Subcutaneous adipose tissue (tissue), 4 donors: Measurements from ENCODE around the gene UTP15. TPM values are rescaled to one million over a fixed set of nuclear protein-coding genes. Genes with fewer than 3 reads are reported as not detected.

Experiments used
- total RNA-seq, 4 donors: library from RNA; depleted of rRNA; stranded (reverse); fragments of >200 nt; gene quantifications; one replicate each; pipeline ENCODE4 v1.1.0, GENCODE V29; 2016
- TF ChIP-seq, protein P1 (sequence below): fragments of 450-650 bp; IDR thresholded peaks from one replicate; pipeline ENCODE4 v1.5.1; 2016; ENCODE audit warnings: low read depth, mild to moderate bottlenecking, control low read depth, antibody characterized with exemption, moderate library complexity

UTP15 gene
- total RNA-seq, 4 donors from 2014 or later, result 17.2 to 59.5 (median 33.5) TPM

- TF ChIP-seq, protein P1, sequence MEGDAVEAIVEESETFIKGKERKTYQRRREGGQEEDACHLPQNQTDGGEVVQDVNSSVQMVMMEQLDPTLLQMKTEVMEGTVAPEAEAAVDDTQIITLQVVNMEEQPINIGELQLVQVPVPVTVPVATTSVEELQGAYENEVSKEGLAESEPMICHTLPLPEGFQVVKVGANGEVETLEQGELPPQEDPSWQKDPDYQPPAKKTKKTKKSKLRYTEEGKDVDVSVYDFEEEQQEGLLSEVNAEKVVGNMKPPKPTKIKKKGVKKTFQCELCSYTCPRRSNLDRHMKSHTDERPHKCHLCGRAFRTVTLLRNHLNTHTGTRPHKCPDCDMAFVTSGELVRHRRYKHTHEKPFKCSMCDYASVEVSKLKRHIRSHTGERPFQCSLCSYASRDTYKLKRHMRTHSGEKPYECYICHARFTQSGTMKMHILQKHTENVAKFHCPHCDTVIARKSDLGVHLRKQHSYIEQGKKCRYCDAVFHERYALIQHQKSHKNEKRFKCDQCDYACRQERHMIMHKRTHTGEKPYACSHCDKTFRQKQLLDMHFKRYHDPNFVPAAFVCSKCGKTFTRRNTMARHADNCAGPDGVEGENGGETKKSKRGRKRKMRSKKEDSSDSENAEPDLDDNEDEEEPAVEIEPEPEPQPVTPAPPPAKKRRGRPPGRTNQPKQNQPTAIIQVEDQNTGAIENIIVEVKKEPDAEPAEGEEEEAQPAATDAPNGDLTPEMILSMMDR, result no peak
These were observed 34.2 kb upstream of the UTP15 start for GRCh38 chr5:73531356-73531755.

GRCh38 chr5:73532195-73532594 is 33.3 kb upstream of the UTP15 start:
- TF ChIP-seq, protein P1, result no peak

- TF ChIP-seq, protein P1, result no peak
These were observed 31.4 kb upstream of the UTP15 start for GRCh38 chr5:73534011-73534644.

- TF ChIP-seq, protein P1, result no peak
These were observed 30.6 kb upstream of the UTP15 start for GRCh38 chr5:73534971-73535370.

GRCh38 chr5:73539730-73540129 is 25.8 kb upstream of the UTP15 start:
- TF ChIP-seq, protein P1, result no peak

GRCh38 chr5:73540192-73540591 is 25.4 kb upstream of the UTP15 start:
- TF ChIP-seq, protein P1, result no peak

DNA sequence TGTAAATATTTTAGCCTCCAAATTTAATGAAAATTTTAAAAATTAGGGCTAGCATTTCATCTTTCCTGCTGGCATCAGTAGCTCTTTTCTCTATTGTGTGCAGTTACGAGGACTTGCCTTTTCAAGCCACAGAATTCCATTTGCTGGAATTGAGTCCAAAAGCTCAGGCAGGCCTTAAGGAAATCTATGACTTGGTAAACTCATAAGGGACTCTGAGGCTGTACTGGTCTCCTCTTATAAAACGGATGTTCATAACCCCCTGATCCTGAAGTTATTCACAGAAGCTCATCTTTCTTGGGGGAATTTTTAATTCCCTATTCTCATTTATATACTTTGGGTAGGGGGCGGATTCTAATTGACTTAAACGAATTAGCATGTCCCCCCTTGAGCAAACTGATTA is 23.5 kb upstream of the UTP15 start:
- TF ChIP-seq, protein P1, result no peak
